IPS-15b (cell line): ENCODE measurements around the gene MARCHF10.

Experiments used
- H3K27me3 ChIP-seq: one replicate; pipeline ENCODE4 v1.6.1; 2013; ENCODE audit warnings: low read length; ENCODE audit not compliant: control insufficient read depth, insufficient read depth
- H3K36me3 ChIP-seq: one replicate; pipeline ENCODE4 v1.6.1; 2013; ENCODE audit warnings: low read length; ENCODE audit not compliant: control insufficient read depth, insufficient read depth
- H3K4me1 ChIP-seq: one replicate; pipeline ENCODE4 v1.6.1; 2013; ENCODE audit warnings: mild to moderate bottlenecking, low read length; ENCODE audit not compliant: control insufficient read depth, insufficient read depth
- H3K4me3 ChIP-seq: one replicate; pipeline ENCODE4 v1.5.1; 2013; ENCODE audit warnings: low read depth, low read length
- H3K9ac ChIP-seq: one replicate; pipeline ENCODE4 v1.6.1; 2013; ENCODE audit warnings: low read depth, mild to moderate bottlenecking, low read length
- H3K9me3 ChIP-seq: one replicate; pipeline ENCODE4 v1.6.1; 2013; ENCODE audit warnings: mild to moderate bottlenecking, low read length; ENCODE audit not compliant: control insufficient read depth, insufficient read depth

The MARCHF10 gene

DNA sequence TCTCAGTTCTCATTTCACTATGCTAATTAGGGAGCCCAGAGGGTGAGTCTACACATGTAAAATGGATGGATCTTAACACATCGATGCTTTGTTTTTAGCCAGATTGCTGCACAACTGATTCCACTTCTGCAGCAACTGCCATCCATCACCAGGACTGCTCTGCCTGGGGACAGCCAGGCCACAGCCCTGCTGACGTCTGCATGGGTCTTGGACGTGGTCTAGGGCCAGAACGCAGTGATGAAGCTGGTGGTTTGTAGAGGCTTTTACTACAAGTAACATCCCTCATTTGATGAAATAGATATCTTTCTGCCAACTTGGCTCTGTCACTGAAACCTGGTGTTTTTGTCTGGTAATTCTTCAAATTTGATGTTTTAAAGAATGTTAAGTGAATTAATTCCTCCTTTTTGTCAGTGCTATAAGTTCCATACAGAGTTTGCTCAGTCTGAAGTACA lies 50.6 kb downstream of the MARCHF10 start:
- no peak overlapping the region for H3K9ac ChIP-seq
- no peaks in the 10 kb centered on the region for H3K36me3 ChIP-seq
- peaks cover 8% of the 10 kb centered on the region for H3K4me1 ChIP-seq
- no peaks in the 10 kb centered on the region for H3K9me3 ChIP-seq
- H3K4me3 ChIP-seq: no peak overlapping the region
- H3K27me3 ChIP-seq: no peaks in the 10 kb centered on the region

DNA sequence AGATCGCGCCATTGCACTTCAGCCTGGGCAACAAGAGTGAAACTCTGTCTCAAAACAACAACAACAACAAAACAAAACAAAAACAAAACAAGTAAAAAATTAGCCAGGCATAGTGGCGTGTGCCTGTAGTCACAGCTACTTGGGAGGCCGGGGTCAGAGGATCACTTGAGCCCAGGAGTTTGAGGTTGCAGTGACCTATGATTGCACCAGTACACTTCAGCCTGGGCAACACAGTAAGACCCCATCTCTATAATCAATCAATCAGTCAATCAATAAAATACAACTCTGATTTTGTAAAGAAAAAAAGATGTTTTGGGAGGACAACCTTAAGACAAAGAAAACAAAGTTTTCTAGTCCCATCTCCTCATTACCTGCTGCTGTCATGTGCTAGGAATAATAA lies 51.9 kb downstream of the MARCHF10 start:
- H3K27me3 ChIP-seq: no peaks in the 10 kb centered on the region
- no peaks in the 10 kb centered on the region for H3K36me3 ChIP-seq
- H3K4me1 ChIP-seq: peaks cover 3% of the 10 kb centered on the region
- H3K4me3 ChIP-seq: no peak overlapping the region
- H3K9me3 ChIP-seq: no peaks in the 10 kb centered on the region
- H3K9ac ChIP-seq: no peak overlapping the region

DNA sequence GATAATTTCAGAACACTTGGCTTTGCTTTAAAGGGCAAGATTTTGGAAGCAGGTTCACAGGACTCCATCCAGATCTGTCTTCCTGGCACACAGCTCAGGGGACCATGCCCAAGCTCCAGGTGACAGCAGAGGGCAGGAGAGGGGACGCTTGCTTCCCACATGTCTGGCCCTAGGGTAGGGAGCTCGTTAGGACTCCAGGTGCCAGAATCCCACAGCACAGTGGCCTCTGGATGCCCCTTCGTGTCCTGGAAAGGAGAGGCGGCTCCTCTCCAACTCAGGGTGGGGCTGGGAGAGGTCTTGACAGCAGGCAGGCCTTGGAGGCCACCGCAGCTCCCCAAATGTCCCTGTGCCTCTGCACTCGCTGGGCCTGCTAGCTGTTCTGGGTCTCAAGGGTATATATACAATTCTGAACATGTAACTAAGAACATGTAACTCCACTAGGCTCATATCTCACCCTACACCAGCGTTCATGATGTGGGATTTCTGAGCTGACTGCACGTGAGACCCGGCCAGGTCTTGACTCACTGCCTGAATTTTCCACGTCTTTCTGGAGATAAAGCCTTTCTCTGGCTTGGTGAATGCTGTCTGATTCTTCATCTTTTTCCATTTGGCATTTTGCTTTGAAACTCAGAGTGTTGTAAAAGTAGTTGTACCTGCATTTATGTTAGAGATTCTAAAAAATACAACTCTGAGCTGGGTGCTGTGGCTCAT lies 52.8 kb downstream of the MARCHF10 start:
- Histone ChIP-seq H3K36me3 (no peaks in the 10 kb centered on the region), H3K9ac (no peak overlapping the region), H3K27me3 (no peaks in the 10 kb centered on the region), H3K4me1 (peaks cover 4% of the 10 kb centered on the region), H3K4me3 (no peak overlapping the region), H3K9me3 (no peaks in the 10 kb centered on the region)

DNA sequence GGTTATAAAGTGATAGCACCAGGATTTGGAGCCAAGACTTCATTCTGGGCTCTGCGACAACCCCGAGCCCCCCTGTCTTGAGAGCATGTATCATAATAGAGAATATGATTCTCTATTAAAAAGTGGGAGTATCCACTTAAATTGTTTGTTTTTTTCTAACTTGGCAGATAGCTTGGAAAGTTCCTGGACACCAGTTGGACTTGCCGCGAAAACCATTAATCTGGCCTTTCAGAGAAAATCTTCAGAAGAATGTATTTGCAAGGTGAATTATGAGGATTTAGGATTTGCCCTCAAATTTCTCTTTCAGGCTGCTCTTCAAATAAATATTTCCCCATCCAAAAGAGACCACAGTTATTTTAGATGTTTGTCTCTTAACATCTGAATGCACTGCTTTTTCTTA lies 53.5 kb downstream of the MARCHF10 start:
- no peaks in the 10 kb centered on the region for H3K27me3 ChIP-seq
- no peak overlapping the region for H3K9ac ChIP-seq
- H3K4me1 ChIP-seq: peaks cover 6% of the 10 kb centered on the region
- H3K4me3 ChIP-seq: no peak overlapping the region
- H3K36me3 ChIP-seq: no peaks in the 10 kb centered on the region
- no peaks in the 10 kb centered on the region for H3K9me3 ChIP-seq

DNA sequence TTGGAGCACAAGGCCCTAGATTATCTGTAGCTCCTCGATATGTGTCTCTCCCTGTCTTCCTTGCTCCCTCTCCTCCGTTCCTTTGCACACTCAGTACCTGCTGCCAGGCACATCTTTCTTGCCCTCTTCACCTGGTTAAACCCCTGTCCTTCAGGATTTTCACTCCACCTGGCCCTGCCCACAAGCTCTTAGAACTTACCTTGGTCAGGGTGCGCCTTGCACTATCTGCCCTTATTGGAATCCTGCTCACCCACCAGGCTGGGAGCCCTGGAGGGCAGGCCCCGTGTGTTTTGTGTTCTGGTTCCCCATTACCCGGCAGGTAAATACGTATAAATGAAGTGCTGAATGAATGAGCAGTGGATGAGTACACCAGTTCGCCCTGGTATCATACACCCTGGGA lies 54.6 kb downstream of the MARCHF10 start:
- Histone ChIP-seq H3K9me3 (no peaks in the 10 kb centered on the region), H3K4me3 (no peak overlapping the region), H3K4me1 (peaks cover 6% of the 10 kb centered on the region), H3K36me3 (no peaks in the 10 kb centered on the region), H3K9ac (no peak overlapping the region), H3K27me3 (no peaks in the 10 kb centered on the region)

DNA sequence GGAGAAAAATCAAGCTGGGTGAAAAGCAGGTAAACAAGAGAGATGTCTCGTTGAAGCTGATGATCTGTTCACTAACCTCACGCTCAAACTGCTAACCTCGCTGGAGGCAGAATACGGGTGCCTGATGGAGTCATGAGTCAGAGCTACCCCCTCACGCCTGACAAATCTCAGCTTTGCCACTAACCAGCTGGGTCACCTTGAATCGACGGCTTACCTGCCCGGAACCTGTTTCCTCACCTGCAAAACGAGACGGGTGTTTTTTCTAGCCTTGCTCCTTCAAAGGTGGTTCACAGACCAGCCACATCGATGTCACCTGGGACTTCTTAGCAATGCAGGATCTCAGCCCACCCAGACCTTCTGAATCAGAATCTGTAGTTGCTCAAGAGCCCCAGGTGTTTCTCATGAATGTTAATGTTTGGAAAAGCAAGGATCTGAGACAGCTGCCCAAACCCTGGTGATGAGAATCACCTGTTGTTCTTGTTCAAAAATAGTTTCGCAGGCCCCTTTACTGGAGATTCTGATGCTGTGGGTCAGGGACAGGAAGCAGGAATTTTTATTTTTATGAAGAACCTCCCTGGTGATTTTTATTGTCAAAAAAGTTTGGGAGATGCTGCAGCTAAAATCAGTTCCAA lies 56.9 kb downstream of the MARCHF10 start:
- no peaks in the 10 kb centered on the region for H3K36me3 ChIP-seq
- no peak overlapping the region for H3K9ac ChIP-seq
- H3K27me3 ChIP-seq: no peaks in the 10 kb centered on the region
- no peak overlapping the region for H3K4me3 ChIP-seq
- no peaks in the 10 kb centered on the region for H3K9me3 ChIP-seq
- H3K4me1 ChIP-seq: peaks cover 6% of the 10 kb centered on the region

DNA sequence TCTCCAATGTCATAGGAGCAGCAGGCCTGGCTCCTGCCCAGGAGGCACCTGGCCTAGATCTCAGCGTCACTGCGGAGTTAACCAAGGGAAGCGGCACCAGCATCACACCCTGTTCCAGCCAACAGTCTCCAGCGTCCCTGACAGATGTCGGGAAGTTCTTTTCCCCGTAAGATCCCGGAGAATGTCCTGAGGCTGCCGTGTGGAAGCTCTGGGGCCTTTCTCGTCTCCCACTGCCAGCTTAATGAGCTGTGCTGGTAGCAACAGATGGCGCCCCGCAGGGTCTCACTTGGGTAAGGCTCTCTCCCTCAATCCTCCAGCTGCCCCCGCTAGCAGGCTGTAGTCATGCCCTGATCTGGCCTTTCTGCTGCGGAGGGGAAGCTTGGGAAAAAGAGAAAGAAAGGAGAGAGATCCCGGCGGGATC lies 57.5 kb downstream of the MARCHF10 start:
- H3K27me3 ChIP-seq: no peaks in the 10 kb centered on the region
- H3K9ac ChIP-seq: no peak overlapping the region
- H3K4me1 ChIP-seq: peaks cover 6% of the 10 kb centered on the region

DNA sequence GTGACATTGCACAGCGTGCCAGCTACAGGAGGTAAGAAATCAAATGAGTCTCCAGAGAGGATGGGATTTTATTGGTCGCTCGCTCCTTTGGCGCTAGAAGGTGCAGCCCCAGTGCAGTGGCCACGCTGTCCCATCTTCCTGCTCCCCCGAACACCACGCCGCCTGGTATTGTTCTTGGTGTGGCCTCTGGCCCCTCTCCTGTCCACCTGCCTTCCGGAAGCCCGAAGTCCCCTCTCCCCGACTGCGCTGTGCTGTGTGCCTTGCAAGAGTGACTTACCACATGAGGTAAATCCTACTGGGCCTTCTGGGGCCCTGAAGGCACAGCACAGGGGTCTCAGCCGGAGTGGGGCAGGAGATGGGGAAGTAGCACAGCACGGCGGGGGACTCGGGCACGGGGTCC lies 58.2 kb downstream of the MARCHF10 start:
- Histone ChIP-seq H3K4me3 (no peak overlapping the region), H3K4me1 (peaks cover 6% of the 10 kb centered on the region), H3K27me3 (no peaks in the 10 kb centered on the region), H3K9ac (no peak overlapping the region), H3K9me3 (no peaks in the 10 kb centered on the region), H3K36me3 (no peaks in the 10 kb centered on the region)

More for the DNA sequence above, 57.5 kb downstream of the MARCHF10 start:
- no peak overlapping the region for H3K4me3 ChIP-seq
- no peaks in the 10 kb centered on the region for H3K36me3 ChIP-seq
- no peaks in the 10 kb centered on the region for H3K9me3 ChIP-seq

DNA sequence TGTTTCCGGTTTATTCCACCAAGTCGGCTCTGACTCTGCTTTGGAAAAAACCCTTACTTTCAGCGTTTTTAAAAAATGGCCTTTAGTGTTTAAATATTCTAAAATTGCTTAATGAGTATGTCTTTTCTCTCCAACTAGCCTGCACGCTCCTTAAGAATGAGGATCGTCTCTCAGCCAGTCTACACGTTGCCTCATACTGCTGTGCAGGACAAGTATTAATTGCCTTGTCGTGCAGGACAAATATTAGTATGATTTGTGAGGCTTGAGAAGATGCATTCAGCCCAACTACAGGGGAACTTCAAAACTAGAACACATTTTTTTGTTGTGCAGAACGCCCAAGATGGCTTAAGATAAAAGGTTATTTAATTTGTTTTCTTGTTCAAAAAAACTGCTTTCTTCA lies 61.2 kb downstream of the MARCHF10 start:
- no peak overlapping the region for H3K9ac ChIP-seq
- H3K36me3 ChIP-seq: no peaks in the 10 kb centered on the region
- H3K27me3 ChIP-seq: no peaks in the 10 kb centered on the region
- H3K9me3 ChIP-seq: no peaks in the 10 kb centered on the region
- no peak overlapping the region for H3K4me3 ChIP-seq
- H3K4me1 ChIP-seq: peaks cover 6% of the 10 kb centered on the region

DNA sequence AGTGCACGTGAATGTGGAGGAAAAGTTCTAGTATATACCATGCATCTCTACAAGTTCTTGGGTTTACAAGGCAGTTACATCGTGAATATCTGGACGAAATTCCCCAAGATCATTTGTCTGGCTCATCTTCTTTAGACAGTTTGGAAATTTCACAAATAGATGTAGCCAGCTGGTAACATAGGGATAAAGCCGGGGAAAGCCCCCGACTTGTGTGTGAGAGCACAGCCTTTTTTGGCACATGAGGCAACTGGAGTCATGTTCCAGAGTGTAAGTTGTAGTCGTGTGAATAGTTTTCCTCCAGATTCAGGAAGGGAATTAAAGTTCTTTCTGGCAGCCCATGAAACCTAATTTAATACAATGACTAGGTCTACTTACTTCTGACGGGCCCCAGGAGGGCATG lies 62.3 kb downstream of the MARCHF10 start:
- Histone ChIP-seq H3K9ac (no peak overlapping the region), H3K27me3 (no peaks in the 10 kb centered on the region), H3K9me3 (no peaks in the 10 kb centered on the region), H3K4me1 (peaks cover 2% of the 10 kb centered on the region), H3K36me3 (no peaks in the 10 kb centered on the region), H3K4me3 (no peak overlapping the region)

DNA sequence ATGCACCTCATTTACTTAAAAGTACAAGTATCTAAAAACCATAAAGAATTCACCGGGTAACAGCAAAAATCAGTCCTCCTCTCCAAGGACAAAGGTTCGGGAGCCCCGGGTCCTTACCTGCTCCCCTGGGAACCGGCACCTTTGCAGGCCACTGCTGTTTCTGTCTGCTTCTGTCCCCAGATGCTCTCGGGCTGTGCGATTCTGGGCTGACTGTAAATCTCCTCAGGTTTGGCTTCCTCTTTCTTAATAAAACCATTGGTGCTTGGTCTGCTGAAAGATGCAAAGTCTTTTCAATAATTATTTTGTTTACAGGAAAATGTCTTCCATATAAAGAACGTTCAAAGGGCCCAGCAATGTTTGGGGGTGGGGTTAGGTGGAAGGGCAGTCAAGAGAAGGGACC lies 63.9 kb downstream of the MARCHF10 start:
- Histone ChIP-seq H3K9me3 (no peaks in the 10 kb centered on the region), H3K9ac (no peak overlapping the region), H3K36me3 (no peaks in the 10 kb centered on the region), H3K4me3 (no peak overlapping the region), H3K4me1 (peaks cover 3% of the 10 kb centered on the region), H3K27me3 (no peaks in the 10 kb centered on the region)

DNA sequence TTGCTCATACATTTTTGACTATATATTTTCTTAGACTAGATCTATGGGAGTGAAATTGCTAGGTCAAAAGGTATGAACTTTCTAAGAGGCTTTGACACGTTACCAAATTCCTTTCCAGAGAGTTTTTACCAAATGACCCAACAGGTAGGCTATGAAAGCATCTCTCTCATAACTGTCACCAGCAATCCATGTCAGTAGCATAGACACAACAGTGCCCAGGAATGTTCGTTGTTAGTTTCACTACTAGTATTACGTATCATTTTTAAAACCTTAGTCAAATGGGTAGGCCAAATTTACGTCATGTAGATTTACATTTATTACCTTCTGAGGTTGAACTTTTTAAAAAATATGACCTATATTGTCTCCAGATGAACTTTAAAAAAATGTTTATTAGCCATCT lies 66.8 kb downstream of the MARCHF10 start:
- Histone ChIP-seq H3K27me3 (no peaks in the 10 kb centered on the region), H3K36me3 (no peaks in the 10 kb centered on the region), H3K4me1 (peaks cover 3% of the 10 kb centered on the region), H3K9ac (no peak overlapping the region), H3K4me3 (no peak overlapping the region), H3K9me3 (no peaks in the 10 kb centered on the region)
